ENCODE measurements around the gene SPRTN. TPM values are rescaled to one million over a fixed set of nuclear protein-coding genes. Genes with fewer than 3 reads are reported as not detected.
A peak's percentile ranks its signal among the peaks of the same experiment; 100 is the strongest.

Gene SPRTN
- total and polyA plus RNA-seq, 11 donors = 3.2 to 10.6 (median 8.0) TPM

DNA sequence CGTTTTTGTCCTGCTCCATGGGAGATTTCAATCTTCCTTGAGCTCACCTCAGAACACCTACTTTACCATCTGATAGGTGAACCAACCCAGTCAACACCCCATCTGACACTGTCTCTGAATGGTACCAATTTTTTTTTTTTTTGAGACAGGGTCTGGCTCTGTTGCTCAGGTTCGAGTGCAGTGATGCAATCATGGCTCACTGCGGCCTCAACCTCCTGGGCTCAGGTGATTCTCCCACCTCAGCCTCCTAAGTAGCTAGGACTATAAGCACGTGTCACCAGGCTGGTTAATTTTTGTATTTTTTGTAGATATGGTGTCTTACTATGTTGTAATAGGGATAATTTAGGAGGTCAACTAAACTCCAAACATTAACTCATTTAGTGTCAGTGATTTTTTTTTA lies 36.3 kb downstream of the SPRTN start:
- WGBS, 4 donors = 81 to 86% (median 84%) methylated on average over 4 of the region's 4 CpGs
- Histone ChIP-seq H3K36me3 (peaks cover 0 to 32% (median 14%) of the 10 kb centered on the region in 9 donors), H3K27ac (no peak overlapping the region), H3K4me3 (no peak overlapping the region), H3K4me1 (peaks cover 3 to 46% (median 32%) of the 10 kb centered on the region in 12 donors), H3K9me3 (no peaks in the 10 kb centered on the region), H3K27me3 (no peaks in the 10 kb centered on the region)
- intact Hi-C loops (cut with DNase I) = no loop called here
- no peak for ATAC-seq
- TF ChIP-seq POLR2A (IDR thresholded peaks at IDR 0.05) = no peak
- TF ChIP-seq, protein P1, sequence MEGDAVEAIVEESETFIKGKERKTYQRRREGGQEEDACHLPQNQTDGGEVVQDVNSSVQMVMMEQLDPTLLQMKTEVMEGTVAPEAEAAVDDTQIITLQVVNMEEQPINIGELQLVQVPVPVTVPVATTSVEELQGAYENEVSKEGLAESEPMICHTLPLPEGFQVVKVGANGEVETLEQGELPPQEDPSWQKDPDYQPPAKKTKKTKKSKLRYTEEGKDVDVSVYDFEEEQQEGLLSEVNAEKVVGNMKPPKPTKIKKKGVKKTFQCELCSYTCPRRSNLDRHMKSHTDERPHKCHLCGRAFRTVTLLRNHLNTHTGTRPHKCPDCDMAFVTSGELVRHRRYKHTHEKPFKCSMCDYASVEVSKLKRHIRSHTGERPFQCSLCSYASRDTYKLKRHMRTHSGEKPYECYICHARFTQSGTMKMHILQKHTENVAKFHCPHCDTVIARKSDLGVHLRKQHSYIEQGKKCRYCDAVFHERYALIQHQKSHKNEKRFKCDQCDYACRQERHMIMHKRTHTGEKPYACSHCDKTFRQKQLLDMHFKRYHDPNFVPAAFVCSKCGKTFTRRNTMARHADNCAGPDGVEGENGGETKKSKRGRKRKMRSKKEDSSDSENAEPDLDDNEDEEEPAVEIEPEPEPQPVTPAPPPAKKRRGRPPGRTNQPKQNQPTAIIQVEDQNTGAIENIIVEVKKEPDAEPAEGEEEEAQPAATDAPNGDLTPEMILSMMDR (IDR thresholded peaks at IDR 0.05) = no peak
- no peak for DNase-seq

GRCh38 chr1:231376101-231376500 lies 38.0 kb downstream of the SPRTN start:
- DNase-seq (no peak), ATAC-seq (peak in 2 of 4 donors; percentile 47 to 52)
- intact Hi-C loops (cut with DNase I) = loop anchor here in 3 of 10 donors (5.0 kb wide), 2 partner anchors 41 to 46 kb away; partner anchors contain the start of gene EGLN1 (in 1 of the 3)
- Histone ChIP-seq H3K27me3 (no peaks in the 10 kb centered on the region), H3K4me1 (peaks cover 3 to 53% (median 39%) of the 10 kb centered on the region in 12 donors), H3K9me3 (no peaks in the 10 kb centered on the region), H3K36me3 (peaks cover 0 to 18% (median 0%) of the 10 kb centered on the region in 9 donors), H3K27ac (peak overlapping the region in 1 of 12 donors; percentile 8), H3K4me3 (no peak overlapping the region)
- no peak for TF ChIP-seq POLR2A (IDR thresholded peaks at IDR 0.05)
- TF ChIP-seq, protein P1 (IDR thresholded peaks at IDR 0.05) = no peak
- WGBS, 4 donors = 62 to 69% (median 67%) methylated on average over 4 of the region's 4 CpGs

- intact Hi-C loops (cut with DNase I) = loop anchor here in 3 of 10 donors (5.0 kb wide), 2 partner anchors 40 to 45 kb away; partner anchors contain the start of gene EGLN1 (in 1 of the 3)
- Histone ChIP-seq H3K9me3 (no peaks in the 10 kb centered on the region), H3K4me1 (peaks cover 3 to 62% (median 46%) of the 10 kb centered on the region in 12 donors), H3K36me3 (peaks cover 0 to 11% (median 0%) of the 10 kb centered on the region in 9 donors), H3K27me3 (no peaks in the 10 kb centered on the region), H3K27ac (peak overlapping the region in 3 of 12 donors; percentile 5 to 22 (median 8)), H3K4me3 (no peak overlapping the region)
- peak in 2 of 4 donors; percentile 45 to 58 for ATAC-seq
- 60 to 68% (median 63%) methylated on average over 5 of the region's 5 CpGs for WGBS, 4 donors
- TF ChIP-seq POLR2A (IDR thresholded peaks at IDR 0.05) = no peak
- TF ChIP-seq, protein P1 (IDR thresholded peaks at IDR 0.05) = no peak
- DNase-seq = no peak
These were observed 38.9 kb downstream of the SPRTN start for GRCh38 chr1:231376875-231377549.

DNA sequence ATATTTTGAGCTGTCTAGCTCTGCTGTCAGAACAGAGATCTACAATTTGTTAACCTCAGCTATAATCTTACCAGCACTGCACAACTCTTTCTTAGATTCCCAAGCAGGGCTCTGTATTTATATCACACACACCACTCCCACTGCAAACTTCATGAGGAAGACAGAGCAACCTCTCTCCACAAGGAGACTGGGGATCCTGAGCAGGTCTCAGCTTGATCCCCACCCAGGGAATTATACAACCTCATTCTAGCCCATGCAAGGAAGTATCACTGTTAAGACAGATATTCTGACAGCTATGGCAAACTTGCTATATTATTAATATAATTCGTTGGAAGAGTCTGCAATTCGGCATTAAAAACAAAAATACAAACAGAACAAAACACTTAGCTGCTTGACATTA lies 43.6 kb downstream of the SPRTN start:
- Histone ChIP-seq H3K27ac (no peak overlapping the region), H3K27me3 (no peaks in the 10 kb centered on the region), H3K9me3 (no peaks in the 10 kb centered on the region), H3K4me3 (no peak overlapping the region), H3K4me1 (peaks cover 5 to 96% (median 62%) of the 10 kb centered on the region in 12 donors), H3K36me3 (no peaks in the 10 kb centered on the region)
- 31 to 64% (median 50%) methylated on average over 2 of the region's 2 CpGs for WGBS, 4 donors
- intact Hi-C loops (cut with DNase I) = loop anchor here in 4 of 10 donors (5.0 kb wide), 1 partner anchor 36 kb away; no protein-coding TSS in a partner anchor
- ATAC-seq = no peak
- no peak for TF ChIP-seq POLR2A (IDR thresholded peaks at IDR 0.05)
- TF ChIP-seq, protein P1 (IDR thresholded peaks at IDR 0.05) = no peak
- no peak for DNase-seq
